A549 (cell line): ENCODE data around the gene ARFGAP2. TPM values are rescaled to one million over a fixed set of nuclear protein-coding genes. Genes with fewer than 3 reads are reported as not detected.

Source experiments
- polyA plus RNA-seq, 4 experiments: library from polyadenylated mRNA; depleted of rRNA in 3 of 4; stranded (reverse); fragments of >200 nt; fragmentation: RNase III in 1 of 4; extraction: RNeasy Plus Mini Kit Qiagen cat#74134 plus additional on column Dnase treatment in 1 of 4; gene quantifications; 2 replicates in 3 of 4; 3 replicates in 1 of 4; pipeline ENCODE4 v1.2.3, GENCODE V29; 2011 to 2017
- small RNA-seq, 6 experiments: library from RNA; depleted of rRNA; stranded (forward); fragments of <200 nt; gene quantifications; one replicate each; pipeline ENCODE3, GENCODE V24; 2012

The ARFGAP2 gene
- polyA plus RNA-seq, 2 of the 4 experiments (the other 2 are of a cell fraction): 29.5 to 34.0 TPM

Small RNA genes within 50 kb of the gene (small RNA-seq; reads per million reads assigned to genes)
- gene MIR6745: 0 reads per million in 6 experiments

Other genes starting within 250 kb of the ARFGAP2 start
- 34.5 and 40.6 TPM in 2 replicates for gene CSTPP1, start 240.1 kb downstream of the ARFGAP2 start, polyA plus RNA-seq (2011; rRNA removed)
- gene CSTPP1, start 240.1 kb downstream of the ARFGAP2 start, polyA plus RNA-seq (2017; fragmentation: RNase III; extraction: RNeasy Plus Mini Kit Qiagen cat#74134 plus additional on column Dnase treatment): 30.5 to 31.7 TPM (median 31.5 TPM) in 3 replicates
- gene PACSIN3, start 9.6 kb upstream of the ARFGAP2 start, polyA plus RNA-seq (2011; rRNA removed): 15.8 and 16.5 TPM in 2 replicates
- 32.9 to 35.7 TPM (median 35.3 TPM) in 3 replicates for gene PACSIN3, start 9.6 kb upstream of the ARFGAP2 start, polyA plus RNA-seq (2017; fragmentation: RNase III; extraction: RNeasy Plus Mini Kit Qiagen cat#74134 plus additional on column Dnase treatment)
- 96.2 and 103 TPM in 2 replicates for gene DDB2, start 38.1 kb upstream of the ARFGAP2 start, polyA plus RNA-seq (2011; rRNA removed)
- gene DDB2, start 38.1 kb upstream of the ARFGAP2 start, polyA plus RNA-seq (2017; fragmentation: RNase III; extraction: RNeasy Plus Mini Kit Qiagen cat#74134 plus additional on column Dnase treatment): 95.4 to 106 TPM (median 96.9 TPM) in 3 replicates
- gene ACP2, start 71.9 kb upstream of the ARFGAP2 start, polyA plus RNA-seq (2011; rRNA removed): 13.6 and 17.7 TPM in 2 replicates
- gene ACP2, start 71.9 kb upstream of the ARFGAP2 start, polyA plus RNA-seq (2017; fragmentation: RNase III; extraction: RNeasy Plus Mini Kit Qiagen cat#74134 plus additional on column Dnase treatment): 17.5 to 19.8 TPM (median 19.7 TPM) in 3 replicates
- 18.7 and 28.6 TPM in 2 replicates for gene NR1H3, start 81.1 kb upstream of the ARFGAP2 start, polyA plus RNA-seq (2011; rRNA removed)
- gene NR1H3, start 81.1 kb upstream of the ARFGAP2 start, polyA plus RNA-seq (2017; fragmentation: RNase III; extraction: RNeasy Plus Mini Kit Qiagen cat#74134 plus additional on column Dnase treatment): 10.6 to 18.4 TPM (median 14.5 TPM) in 3 replicates
- gene MADD, start 93.3 kb upstream of the ARFGAP2 start, polyA plus RNA-seq (2011; rRNA removed): 16.7 and 46.2 TPM in 2 replicates
- 22.4 to 25.2 TPM (median 24.0 TPM) in 3 replicates for gene MADD, start 93.3 kb upstream of the ARFGAP2 start, polyA plus RNA-seq (2017; fragmentation: RNase III; extraction: RNeasy Plus Mini Kit Qiagen cat#74134 plus additional on column Dnase treatment)
- gene MYBPC3, start 175.8 kb upstream of the ARFGAP2 start, polyA plus RNA-seq (2011; rRNA removed): 0.06 and 0.07 TPM in 2 replicates
- 0.04 to 0.07 TPM (median 0.05 TPM) in 3 replicates for gene MYBPC3, start 175.8 kb upstream of the ARFGAP2 start, polyA plus RNA-seq (2017; fragmentation: RNase III; extraction: RNeasy Plus Mini Kit Qiagen cat#74134 plus additional on column Dnase treatment)
- gene SPI1, start 201.7 kb upstream of the ARFGAP2 start, polyA plus RNA-seq (2011; rRNA removed): not detected in 2 replicates
- gene SPI1, start 201.7 kb upstream of the ARFGAP2 start, polyA plus RNA-seq (2017; fragmentation: RNase III; extraction: RNeasy Plus Mini Kit Qiagen cat#74134 plus additional on column Dnase treatment): 0.07 to 0.21 TPM (median 0.14 TPM) in 3 replicates
- 10.8 and 11.7 TPM in 2 replicates for gene SLC39A13, start 231.7 kb upstream of the ARFGAP2 start, polyA plus RNA-seq (2011; rRNA removed)
- gene SLC39A13, start 231.7 kb upstream of the ARFGAP2 start, polyA plus RNA-seq (2017; fragmentation: RNase III; extraction: RNeasy Plus Mini Kit Qiagen cat#74134 plus additional on column Dnase treatment): 29.7 to 35.4 TPM (median 35.2 TPM) in 3 replicates
- gene PSMC3, start 249.6 kb upstream of the ARFGAP2 start, polyA plus RNA-seq (2011; rRNA removed): 201 and 283 TPM in 2 replicates
- gene PSMC3, start 249.6 kb upstream of the ARFGAP2 start, polyA plus RNA-seq (2017; fragmentation: RNase III; extraction: RNeasy Plus Mini Kit Qiagen cat#74134 plus additional on column Dnase treatment): 342 to 383 TPM (median 371 TPM) in 3 replicates